Neuronal stem cell (in vitro differentiated cells): Measurements from ENCODE around the gene FBXL7.

Source experiments
- DNase-seq: peaks from one replicate; pipeline ENCODE4 v3.0.0-alpha.2; 2013; ENCODE audit warnings: low spot score
- H2AFZ ChIP-seq: one replicate; pipeline ENCODE4 v1.6.1; 2013; ENCODE audit warnings: mild to moderate bottlenecking, low read length, inconsistent platforms
- H2AK5ac ChIP-seq: 2 replicates; pipeline ENCODE4 v1.6.1; 2013; ENCODE audit warnings: low read depth, mild to moderate bottlenecking, inconsistent platforms, low read length, moderate library complexity, mixed read lengths
- H2BK120ac ChIP-seq: 2 replicates; pipeline ENCODE4 v1.6.1; 2013; ENCODE audit warnings: low read depth, mild to moderate bottlenecking, inconsistent platforms, low read length, moderate library complexity, mixed read lengths
- H2BK12ac ChIP-seq: one replicate; pipeline ENCODE4 v1.6.1; 2013; ENCODE audit warnings: low read length, inconsistent platforms
- H2BK15ac ChIP-seq: 2 replicates; pipeline ENCODE4 v1.6.1; 2013; ENCODE audit warnings: mild to moderate bottlenecking, low read length, inconsistent platforms, mixed read lengths
- H2BK5ac ChIP-seq: one replicate; pipeline ENCODE4 v1.6.1; 2013; ENCODE audit warnings: inconsistent platforms, mild to moderate bottlenecking, low read length, moderate library complexity
- H3K14ac ChIP-seq: one replicate; pipeline ENCODE4 v1.6.1; 2013; ENCODE audit warnings: low read length, inconsistent platforms
- H3K18ac ChIP-seq: 2 replicates; pipeline ENCODE4 v1.6.1; 2013; ENCODE audit warnings: low read length, inconsistent platforms
- H3K23ac ChIP-seq: 2 replicates; pipeline ENCODE4 v1.6.1; 2013; ENCODE audit warnings: low read depth, mild to moderate bottlenecking, mixed read lengths, low read length, inconsistent platforms; ENCODE audit not compliant: poor library complexity
- H3K27ac ChIP-seq: replicated peaks from 3 replicates; pipeline ENCODE4 v1.5.1; 2013; ENCODE audit warnings: low read length, inconsistent platforms
- H3K27me3 ChIP-seq, 3 experiments: 2 replicates each; pipeline ENCODE4 v1.6.1; 2013; ENCODE audit warnings: low read length in 3 of 3, mild to moderate bottlenecking in 2 of 3, inconsistent platforms in 1 of 3, low read depth in 1 of 3, mixed read lengths in 1 of 3, moderate library complexity in 1 of 3; ENCODE audit not compliant: control insufficient read depth in 3 of 3, insufficient read depth in 3 of 3
- H3K36me3 ChIP-seq, 2 donors: replicated peaks in 1 of 2; 2 replicates each; pipeline ENCODE4 v1.6.1; 2013; ENCODE audit warnings: low read length in 2 of 2; ENCODE audit not compliant: control insufficient read depth in 2 of 2, insufficient read depth in 2 of 2
- H3K4ac ChIP-seq: 2 replicates; pipeline ENCODE4 v1.6.1; 2013; ENCODE audit warnings: inconsistent platforms, mild to moderate bottlenecking, low read length, moderate library complexity
- H3K4me1 ChIP-seq, 2 donors: 1 replicate in 1 of 2; 2 replicates in 1 of 2; pipeline ENCODE4 v1.6.1; 2013; ENCODE audit warnings: low read length in 2 of 2, low read depth in 1 of 2; ENCODE audit not compliant: control insufficient read depth in 2 of 2, insufficient read depth in 1 of 2
- H3K4me2 ChIP-seq: one replicate; pipeline ENCODE4 v1.6.1; 2013; ENCODE audit warnings: mild to moderate bottlenecking, low read length, inconsistent platforms; ENCODE audit not compliant: insufficient read depth, poor library complexity, severe bottlenecking
- H3K4me3 ChIP-seq, 2 donors: 2 replicates each; pipeline ENCODE4 v1.5.1; 2013; ENCODE audit warnings: low read length in 2 of 2, mild to moderate bottlenecking in 2 of 2, inconsistent platforms in 1 of 2, moderate library complexity in 1 of 2
- H3K79me1 ChIP-seq: one replicate; pipeline ENCODE4 v1.6.1; 2013; ENCODE audit warnings: low read depth, mild to moderate bottlenecking, inconsistent platforms, low read length, moderate library complexity
- H3K9ac ChIP-seq: one replicate; pipeline ENCODE4 v1.6.1; 2013; ENCODE audit warnings: mild to moderate bottlenecking, low read depth, low read length, inconsistent platforms; ENCODE audit not compliant: poor library complexity
- H3K9me3 ChIP-seq, 2 donors: replicated peaks in 1 of 2; 2 replicates each; pipeline versions ENCODE3 to v1.6.1; 2013; ENCODE audit warnings: low read length in 2 of 2, mild to moderate bottlenecking in 2 of 2, inconsistent platforms in 1 of 2, low read depth in 1 of 2, mixed read lengths in 1 of 2, moderate library complexity in 1 of 2; ENCODE audit not compliant: control insufficient read depth in 2 of 2, insufficient read depth in 1 of 2
- H4K8ac ChIP-seq: one replicate; pipeline ENCODE4 v1.6.1; 2013; ENCODE audit warnings: low read depth, mild to moderate bottlenecking, inconsistent platforms, low read length, moderate library complexity
- H4K91ac ChIP-seq: one replicate; pipeline ENCODE4 v1.6.1; 2013; ENCODE audit warnings: low read length, low read depth, mild to moderate bottlenecking, inconsistent platforms; ENCODE audit not compliant: poor library complexity
- WGBS, 2 donors: extraction: QIAGEN DNeasy Blood & Tissue Kit; methylation state at CpG; one replicate each; pipeline ENCODE4 v1.1.7; 2013; ENCODE audit warnings: missing lambda C conversion rate in 2 of 2, mixed read lengths in 1 of 2; ENCODE audit not compliant: insufficient read length in 2 of 2, insufficient replicate concordance in 1 of 2; ENCODE audit errors: extremely low coverage in 2 of 2; 5-methylcytosine and 5-hydroxymethylcytosine counted together

The FBXL7 gene

DNA sequence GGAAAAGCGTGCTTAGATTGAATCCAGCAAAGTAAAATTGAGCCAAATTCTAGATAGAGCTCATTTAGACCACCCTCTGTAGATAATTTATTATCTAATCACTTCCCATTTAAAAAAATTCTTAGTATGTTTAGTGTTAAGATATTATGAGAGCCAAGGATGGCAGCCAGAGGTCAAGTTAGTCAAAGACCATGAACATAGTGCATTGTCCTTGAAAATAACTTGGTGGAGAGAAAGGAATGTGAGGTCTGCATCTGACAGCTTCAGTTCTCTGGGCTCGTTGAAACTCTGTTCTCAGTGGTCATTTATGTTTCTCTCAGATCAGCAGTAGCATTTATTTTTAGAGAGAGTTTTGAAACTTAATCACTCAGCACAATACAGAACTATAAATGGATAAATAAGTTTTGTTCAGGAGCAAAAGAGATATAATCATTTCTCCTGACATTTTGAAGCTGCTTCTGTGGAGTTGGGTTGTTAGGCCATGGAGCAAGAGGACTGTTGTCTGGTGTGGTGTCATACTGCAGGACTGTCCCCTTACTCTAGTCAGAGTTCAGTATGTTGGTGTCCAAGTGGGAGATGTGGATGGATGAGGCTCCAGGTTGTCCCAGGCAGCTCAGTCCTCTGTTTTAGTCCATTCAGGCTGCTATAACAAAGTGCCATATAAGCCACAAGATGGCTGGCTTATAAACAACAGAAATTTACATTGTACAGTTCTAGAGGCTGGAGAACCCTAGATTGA, 337.7 kb downstream of the FBXL7 start:
- WGBS, 2 donors = no CpG with 5 or more reads among the region's 2 CpGs
- H3K4me2 ChIP-seq = no peak overlapping the region
- H2AK5ac ChIP-seq = no peak overlapping the region
- H3K27me3 ChIP-seq = no peaks in the 10 kb centered on the region
- H3K4ac ChIP-seq = no peak overlapping the region
- H3K79me1 ChIP-seq = no peaks in the 10 kb centered on the region
- no peak overlapping the region for H2BK5ac ChIP-seq
- no peak overlapping the region for H2BK15ac ChIP-seq
- H3K36me3 ChIP-seq = no peaks in the 10 kb centered on the region
- no peak overlapping the region for H4K91ac ChIP-seq
- H3K9me3 ChIP-seq = peaks cover 6 to 8% of the 10 kb centered on the region in 2 donors
- H3K9ac ChIP-seq = no peak overlapping the region
- H3K4me3 ChIP-seq = no peak overlapping the region
- H3K4me1 ChIP-seq = peaks cover 0 to 2% of the 10 kb centered on the region in 2 donors
- no peak for DNase-seq
- no peak overlapping the region for H2BK120ac ChIP-seq
- H3K27ac ChIP-seq = no peak overlapping the region
- H3K18ac ChIP-seq = no peak overlapping the region
- no peak overlapping the region for H2AFZ ChIP-seq
- no peak overlapping the region for H3K23ac ChIP-seq
- no peak overlapping the region for H4K8ac ChIP-seq
- H2BK12ac ChIP-seq = no peak overlapping the region
- H3K14ac ChIP-seq = no peak overlapping the region

- WGBS, 2 donors = no CpG with 5 or more reads among the region's 4 CpGs
- no peak for DNase-seq
- H2BK15ac ChIP-seq = no peak overlapping the region
Observed at GRCh38 chr5:15844253-15844652, 344.3 kb downstream of the FBXL7 start.

GRCh38 chr5:15844871-15845270, 344.9 kb downstream of the FBXL7 start:
- no peak overlapping the region for H3K4ac ChIP-seq
- H2BK5ac ChIP-seq = no peak overlapping the region
- no peak for DNase-seq
- no peaks in the 10 kb centered on the region for H3K27me3 ChIP-seq
- no peak overlapping the region for H3K14ac ChIP-seq
- no peaks in the 10 kb centered on the region for H3K79me1 ChIP-seq
- WGBS, 2 donors = no CpG with 5 or more reads among the region's 3 CpGs
- H3K4me3 ChIP-seq = no peak overlapping the region
- H2AK5ac ChIP-seq = no peak overlapping the region
- no peak overlapping the region for H3K23ac ChIP-seq
- H4K91ac ChIP-seq = no peak overlapping the region
- peaks cover 6 to 8% of the 10 kb centered on the region in 2 donors for H3K9me3 ChIP-seq
- no peak overlapping the region for H3K9ac ChIP-seq
- no peaks in the 10 kb centered on the region for H3K4me1 ChIP-seq
- H2BK120ac ChIP-seq = no peak overlapping the region
- H2BK15ac ChIP-seq = no peak overlapping the region
- no peak overlapping the region for H3K4me2 ChIP-seq
- H2AFZ ChIP-seq = no peak overlapping the region
- H3K27ac ChIP-seq = no peak overlapping the region
- H3K36me3 ChIP-seq = no peaks in the 10 kb centered on the region
- H2BK12ac ChIP-seq = no peak overlapping the region
- H3K18ac ChIP-seq = no peak overlapping the region
- H4K8ac ChIP-seq = no peak overlapping the region

More at GRCh38 chr5:15844253-15844652, 344.3 kb downstream of the FBXL7 start:
- H2AK5ac ChIP-seq = no peak overlapping the region
- H3K36me3 ChIP-seq = no peaks in the 10 kb centered on the region
- no peak overlapping the region for H2BK120ac ChIP-seq
- H3K9me3 ChIP-seq = peaks cover 6 to 8% of the 10 kb centered on the region in 2 donors
- no peak overlapping the region for H3K4me3 ChIP-seq
- H3K4me2 ChIP-seq = no peak overlapping the region
- no peak overlapping the region for H4K91ac ChIP-seq
- H3K9ac ChIP-seq = no peak overlapping the region
- H2BK12ac ChIP-seq = no peak overlapping the region
- no peak overlapping the region for H3K23ac ChIP-seq
- H3K79me1 ChIP-seq = no peaks in the 10 kb centered on the region
- H3K14ac ChIP-seq = no peak overlapping the region
- no peaks in the 10 kb centered on the region for H3K27me3 ChIP-seq
- no peak overlapping the region for H3K27ac ChIP-seq
- no peak overlapping the region for H2AFZ ChIP-seq
- no peaks in the 10 kb centered on the region for H3K4me1 ChIP-seq
- H4K8ac ChIP-seq = no peak overlapping the region
- no peak overlapping the region for H3K4ac ChIP-seq
- H2BK5ac ChIP-seq = no peak overlapping the region
- no peak overlapping the region for H3K18ac ChIP-seq

GRCh38 chr5:15850536-15850935, 350.6 kb downstream of the FBXL7 start:
- no peak overlapping the region for H3K27ac ChIP-seq
- no peaks in the 10 kb centered on the region for H3K27me3 ChIP-seq
- no peak overlapping the region for H2BK5ac ChIP-seq
- no peaks in the 10 kb centered on the region for H3K9me3 ChIP-seq
- no peak overlapping the region for H3K4me2 ChIP-seq
- peaks cover 0 to 4% of the 10 kb centered on the region in 2 donors for H3K4me1 ChIP-seq
- H4K91ac ChIP-seq = no peak overlapping the region
- no peak overlapping the region for H2BK120ac ChIP-seq
- no peak overlapping the region for H3K14ac ChIP-seq
- no peak for DNase-seq
- no peak overlapping the region for H2BK12ac ChIP-seq
- no peak overlapping the region for H3K4me3 ChIP-seq
- no peaks in the 10 kb centered on the region for H3K36me3 ChIP-seq
- no CpG with 5 or more reads among the region's 5 CpGs for WGBS, 2 donors
- no peak overlapping the region for H3K9ac ChIP-seq
- no peak overlapping the region for H2AK5ac ChIP-seq
- H3K4ac ChIP-seq = no peak overlapping the region
- peaks cover 2% of the 10 kb centered on the region for H3K79me1 ChIP-seq
- H3K18ac ChIP-seq = no peak overlapping the region
- H3K23ac ChIP-seq = no peak overlapping the region
- H2BK15ac ChIP-seq = no peak overlapping the region
- H4K8ac ChIP-seq = no peak overlapping the region
- peak overlapping the region; percentile 26 for H2AFZ ChIP-seq
